GM12878 (cell line): Measurements from ENCODE around the gene TGFB2.

Experiments
- CEBPB ChIP-seq, 2 experiments: fragments of 150-350 bp in 1 of 2; IDR thresholded peaks; 2 replicates each; pipeline ENCODE4 v1.6.1; 2012 to 2014; ENCODE audit warnings: low read depth in 2 of 2, low read length in 2 of 2, borderline replicate concordance in 1 of 2, inconsistent platforms in 1 of 2
- FOXM1 ChIP-seq: IDR thresholded peaks from 2 replicates; pipeline ENCODE4 v1.6.1; 2012; ENCODE audit warnings: low read depth, mild to moderate bottlenecking, inconsistent platforms, low read length, moderate library complexity
- JUND ChIP-seq: IDR thresholded peaks from 2 replicates; pipeline ENCODE4 v1.6.1; 2012; ENCODE audit warnings: low read depth, mild to moderate bottlenecking, low read length, improper control_type of control experiment, moderate library complexity
- KAT2A ChIP-seq: conservative IDR thresholded peaks from 2 replicates; pipeline ENCODE4 v1.6.1; 2011; ENCODE audit warnings: low read depth, low read length; ENCODE audit not compliant: control insufficient read depth
- MXI1 ChIP-seq: fragments of 150-350 bp; IDR thresholded peaks from 2 replicates; pipeline ENCODE4 v1.6.1; 2011; ENCODE audit warnings: low read depth, mild to moderate bottlenecking, inconsistent platforms, low read length, improper control_type of control experiment
- POLR2A ChIP-seq: IDR thresholded peaks from 2 replicates; pipeline ENCODE4 v1.6.1; 2011; ENCODE audit warnings: low read depth, mild to moderate bottlenecking, low read length
- POLR2AphosphoS5 ChIP-seq: IDR thresholded peaks from 2 replicates; pipeline ENCODE4 v1.6.1; 2011; ENCODE audit warnings: mild to moderate bottlenecking, low read length, inconsistent platforms
- SIX5 ChIP-seq: IDR thresholded peaks from 2 replicates; pipeline ENCODE4 v1.6.1; 2011; ENCODE audit warnings: mild to moderate bottlenecking, low read depth, low read length, moderate library complexity; ENCODE audit not compliant: severe bottlenecking
- SMC3 ChIP-seq: IDR thresholded peaks from 2 replicates; pipeline ENCODE4 v1.6.1; 2011; ENCODE audit warnings: low read length, improper control_type of control experiment, borderline replicate concordance
- SP1 ChIP-seq: IDR thresholded peaks from one replicate; pipeline ENCODE4 v1.6.1; 2011; ENCODE audit warnings: low read depth, low read length
- SUZ12 ChIP-seq: fragments of 200-600 bp; sonication (generic); IDR thresholded peaks from one replicate; pipeline ENCODE4 v1.6.1; 2018; ENCODE audit warnings: antibody characterized with exemption, mild to moderate bottlenecking; ENCODE audit not compliant: unreplicated experiment
- YY1 ChIP-seq: IDR thresholded peaks from 2 replicates; pipeline ENCODE4 v1.6.1; 2011; ENCODE audit warnings: low read depth, mild to moderate bottlenecking, low read length
- ZNF274 ChIP-seq: IDR thresholded peaks from one replicate; pipeline ENCODE4 v1.8.0; 2011; ENCODE audit not compliant: insufficient read length, insufficient read depth
- TF ChIP-seq, protein P1 (sequence below), 3 experiments: IDR thresholded peaks in 2 of 3; conservative IDR thresholded peaks in 1 of 3; 2 replicates each; pipeline ENCODE4 v1.5.1; 2011; ENCODE audit warnings: low read depth in 3 of 3, low read length in 3 of 3, mild to moderate bottlenecking in 3 of 3, control low read depth in 2 of 3, moderate library complexity in 2 of 3, inconsistent platforms in 1 of 3, mixed read lengths in 1 of 3; ENCODE audit not compliant: control insufficient read depth in 2 of 3, insufficient read depth in 1 of 3; ENCODE audit errors: extremely low read depth in 1 of 3

DNA sequence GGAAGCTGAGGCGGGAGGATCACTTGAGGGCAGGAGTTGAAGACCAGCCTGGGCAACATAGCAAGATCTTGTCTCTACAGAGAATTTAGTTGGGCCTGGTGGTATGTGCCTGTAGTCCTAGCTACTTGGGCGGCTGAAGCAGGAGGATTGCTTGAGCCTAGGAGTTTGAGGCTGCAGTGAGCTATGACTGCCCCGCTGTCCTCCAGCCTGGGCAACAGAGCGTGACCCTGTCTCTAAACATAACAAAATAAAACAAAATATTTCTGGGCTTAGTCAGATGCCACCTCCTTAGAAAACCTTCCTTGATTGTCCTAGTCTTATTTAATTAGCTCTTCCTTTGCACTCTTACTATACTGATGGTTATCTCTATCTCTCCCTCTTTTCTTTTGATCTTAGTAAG, 8.5 kb downstream of the TGFB2 start:
- TF ChIP-seq YY1: no peak
- TF ChIP-seq SP1: no peak
- no peak for TF ChIP-seq SMC3
- TF ChIP-seq, protein P1, sequence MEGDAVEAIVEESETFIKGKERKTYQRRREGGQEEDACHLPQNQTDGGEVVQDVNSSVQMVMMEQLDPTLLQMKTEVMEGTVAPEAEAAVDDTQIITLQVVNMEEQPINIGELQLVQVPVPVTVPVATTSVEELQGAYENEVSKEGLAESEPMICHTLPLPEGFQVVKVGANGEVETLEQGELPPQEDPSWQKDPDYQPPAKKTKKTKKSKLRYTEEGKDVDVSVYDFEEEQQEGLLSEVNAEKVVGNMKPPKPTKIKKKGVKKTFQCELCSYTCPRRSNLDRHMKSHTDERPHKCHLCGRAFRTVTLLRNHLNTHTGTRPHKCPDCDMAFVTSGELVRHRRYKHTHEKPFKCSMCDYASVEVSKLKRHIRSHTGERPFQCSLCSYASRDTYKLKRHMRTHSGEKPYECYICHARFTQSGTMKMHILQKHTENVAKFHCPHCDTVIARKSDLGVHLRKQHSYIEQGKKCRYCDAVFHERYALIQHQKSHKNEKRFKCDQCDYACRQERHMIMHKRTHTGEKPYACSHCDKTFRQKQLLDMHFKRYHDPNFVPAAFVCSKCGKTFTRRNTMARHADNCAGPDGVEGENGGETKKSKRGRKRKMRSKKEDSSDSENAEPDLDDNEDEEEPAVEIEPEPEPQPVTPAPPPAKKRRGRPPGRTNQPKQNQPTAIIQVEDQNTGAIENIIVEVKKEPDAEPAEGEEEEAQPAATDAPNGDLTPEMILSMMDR (IDR thresholded peaks at IDR 0.05 in 2 of 3, conservative IDR thresholded peaks at IDR 0.05 in 1 of 3; ENCODE audit: control insufficient read depth in 2 of 3, extremely low read depth in 1 of 3, insufficient read depth in 1 of 3, low read depth in 3 of 3, low read length in 3 of 3): no peak
- no peak for TF ChIP-seq POLR2A
- no peak for TF ChIP-seq ZNF274
- no peak for TF ChIP-seq SUZ12
- TF ChIP-seq SIX5: no peak
- TF ChIP-seq FOXM1: no peak
- no peak for TF ChIP-seq POLR2AphosphoS5
- TF ChIP-seq JUND: no peak
- TF ChIP-seq KAT2A: no peak
- TF ChIP-seq MXI1: no peak
- TF ChIP-seq CEBPB (IDR thresholded peaks at IDR 0.05; ENCODE audit: borderline replicate concordance in 1 of 2, low read depth in 2 of 2, low read length in 2 of 2): no peak
